ENCODE results near the gene ZCCHC7. TPM values are rescaled to one million over a fixed set of nuclear protein-coding genes. Genes with fewer than 3 reads are reported as not detected.
A peak's percentile ranks its signal among the peaks of the same experiment; 100 is the strongest.

ZCCHC7 gene
- total and polyA plus RNA-seq, 2 of the 8 experiments (the other 6 are each of a cell fraction or from before 2014, with no cell fraction given) = 12.2 to 27.5 TPM

DNA sequence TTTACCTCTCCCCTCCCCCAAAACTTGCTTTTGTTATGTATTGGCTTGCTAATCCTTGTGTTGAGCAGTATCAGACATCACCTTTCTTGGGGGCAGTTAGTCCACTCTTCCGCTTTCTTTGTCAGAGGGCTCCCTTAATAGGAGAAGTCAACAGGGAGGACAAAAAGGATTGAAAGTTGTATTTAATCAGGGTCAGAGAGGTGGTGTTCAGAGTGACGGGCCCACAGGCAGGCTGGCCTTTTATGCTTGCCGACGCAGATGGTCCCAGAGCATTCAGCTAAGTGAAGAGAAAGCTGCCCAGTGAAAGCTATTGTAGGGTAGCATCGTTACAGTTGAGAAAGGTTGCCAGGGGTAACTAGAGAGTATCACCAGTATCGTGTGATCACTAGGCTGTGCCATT lies 131.1 kb downstream of the ZCCHC7 start (continued):
- TF ChIP-seq PHF8 (conservative IDR thresholded peaks at IDR 0.05; ENCODE audit: low read depth, low read length) (no peak), SIRT6 (IDR thresholded peaks at IDR 0.05; ENCODE audit: low read length) (no peak), HDAC2 (IDR thresholded peaks at IDR 0.05; ENCODE audit: borderline replicate concordance in 1 of 2, low read depth in 2 of 2, low read length in 2 of 2) (peak in 1 of 2 experiments; percentile 60; a peak in 2 of 4 replicates), SP1 (IDR thresholded peaks at IDR 0.05; ENCODE audit: low read depth, low read length) (peak; percentile 87), RAD21 (IDR thresholded peaks at IDR 0.05 in 1 of 2, conservative IDR thresholded peaks at IDR 0.05 in 1 of 2; ENCODE audit: low read depth in 2 of 2, low read length in 2 of 2) (no peak), POU5F1 (IDR thresholded peaks at IDR 0.05; ENCODE audit: low read depth, low read length) (peak; percentile 88), BCL11A (IDR thresholded peaks at IDR 0.05; ENCODE audit: low read depth in 2 of 2, low read length in 2 of 2) (peak in 1 of 2 experiments; percentile 38), RBBP5 (IDR thresholded peaks at IDR 0.05; ENCODE audit: borderline replicate concordance, low read depth, low read length) (0 out of 2 replicates have a peak, but pooled peaks have one; percentile 53), TCF12 (IDR thresholded peaks at IDR 0.05; ENCODE audit: low read depth, low read length) (0 out of 2 replicates have a peak, but pooled peaks have one; percentile 68), RNF2 (IDR thresholded peaks at IDR 0.05; ENCODE audit: borderline replicate concordance, low read depth, low read length, missing control alignments, poor library complexity, severe bottlenecking) (no peak), KDM4A (IDR thresholded peaks at IDR 0.05; ENCODE audit: low read depth, low read length, severe bottlenecking) (no peak), EP300 (IDR thresholded peaks at IDR 0.05; ENCODE audit: borderline replicate concordance in 1 of 2, low read depth in 2 of 2, low read length in 2 of 2) (peak in 1 of 2 experiments; percentile 93; a peak in 2 of 3 replicates), JUN (IDR thresholded peaks at IDR 0.05; ENCODE audit: low read depth, low read length) (no peak), NANOG (IDR thresholded peaks at IDR 0.05; ENCODE audit: insufficient read depth, low read depth, low read length, poor library complexity, severe bottlenecking) (peak; percentile 71), SAP30 (IDR thresholded peaks at IDR 0.05; ENCODE audit: insufficient read depth, insufficient replicate concordance, low read length) (no peak), TAF7 (optimal IDR thresholded peaks at IDR 0.05; ENCODE audit: borderline replicate concordance, low read depth, low read length) (peak; percentile 32), ASH2L (IDR thresholded peaks at IDR 0.05; ENCODE audit: low read length) (peak; percentile 86)
- TF ChIP-seq, protein P1, sequence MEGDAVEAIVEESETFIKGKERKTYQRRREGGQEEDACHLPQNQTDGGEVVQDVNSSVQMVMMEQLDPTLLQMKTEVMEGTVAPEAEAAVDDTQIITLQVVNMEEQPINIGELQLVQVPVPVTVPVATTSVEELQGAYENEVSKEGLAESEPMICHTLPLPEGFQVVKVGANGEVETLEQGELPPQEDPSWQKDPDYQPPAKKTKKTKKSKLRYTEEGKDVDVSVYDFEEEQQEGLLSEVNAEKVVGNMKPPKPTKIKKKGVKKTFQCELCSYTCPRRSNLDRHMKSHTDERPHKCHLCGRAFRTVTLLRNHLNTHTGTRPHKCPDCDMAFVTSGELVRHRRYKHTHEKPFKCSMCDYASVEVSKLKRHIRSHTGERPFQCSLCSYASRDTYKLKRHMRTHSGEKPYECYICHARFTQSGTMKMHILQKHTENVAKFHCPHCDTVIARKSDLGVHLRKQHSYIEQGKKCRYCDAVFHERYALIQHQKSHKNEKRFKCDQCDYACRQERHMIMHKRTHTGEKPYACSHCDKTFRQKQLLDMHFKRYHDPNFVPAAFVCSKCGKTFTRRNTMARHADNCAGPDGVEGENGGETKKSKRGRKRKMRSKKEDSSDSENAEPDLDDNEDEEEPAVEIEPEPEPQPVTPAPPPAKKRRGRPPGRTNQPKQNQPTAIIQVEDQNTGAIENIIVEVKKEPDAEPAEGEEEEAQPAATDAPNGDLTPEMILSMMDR (IDR thresholded peaks at IDR 0.05; ENCODE audit: control extremely low read depth in 1 of 3, insufficient read depth in 1 of 3, low read depth in 1 of 3, low read length in 3 of 3) = no peak
